Measurements from ENCODE around the gene FOXA1. TPM values are rescaled to one million over a fixed set of nuclear protein-coding genes. Genes with fewer than 3 reads are reported as not detected.

The FOXA1 gene
- total RNA-seq, 2 donors from 2014 or later: 186 to 656 TPM

GRCh38 chr14:37622231-37622923 lies 27.3 kb upstream of the FOXA1 start:
- no peaks in the 10 kb centered on the region for H3K36me3 ChIP-seq
- no peaks in the 10 kb centered on the region for H3K27me3 ChIP-seq (replicated peaks; ENCODE audit: insufficient read depth)
- H3K27ac ChIP-seq: peak overlapping the region; percentile 36 to 38
- no peaks in the 10 kb centered on the region for H3K4me1 ChIP-seq (replicated peaks)
- no peak overlapping the region for H3K4me3 ChIP-seq
- intact Hi-C loops (cut with DNase I): no loop called here
- TF ChIP-seq POLR2AphosphoS5 (IDR thresholded peaks at IDR 0.05) (no peak), CTCF (IDR thresholded peaks at IDR 0.05) (no peak), POLR2A (IDR thresholded peaks at IDR 0.05) (no peak)
- 54% methylated on average over 81 of the region's 81 CpGs for WGBS
- no peak for DNase-seq (ENCODE audit: low spot score)
- H3K9me3 ChIP-seq: no peaks in the 10 kb centered on the region

GRCh38 chr14:37620856-37621255 lies 25.8 kb upstream of the FOXA1 start:
- no peak for DNase-seq (ENCODE audit: low spot score)
- no peak for TF ChIP-seq POLR2A (IDR thresholded peaks at IDR 0.05)
- no peak for TF ChIP-seq POLR2AphosphoS5 (IDR thresholded peaks at IDR 0.05)
- no peak for TF ChIP-seq CTCF (IDR thresholded peaks at IDR 0.05)
- H3K9me3 ChIP-seq: no peaks in the 10 kb centered on the region
- intact Hi-C loops (cut with DNase I): no loop called here
- H3K27me3 ChIP-seq (replicated peaks; ENCODE audit: insufficient read depth): no peaks in the 10 kb centered on the region
- H3K36me3 ChIP-seq: no peaks in the 10 kb centered on the region
- H3K27ac ChIP-seq: peak overlapping the region in 1 of 2 donors; percentile 38
- no peak overlapping the region for H3K4me3 ChIP-seq
- H3K4me1 ChIP-seq (replicated peaks): no peaks in the 10 kb centered on the region

DNA sequence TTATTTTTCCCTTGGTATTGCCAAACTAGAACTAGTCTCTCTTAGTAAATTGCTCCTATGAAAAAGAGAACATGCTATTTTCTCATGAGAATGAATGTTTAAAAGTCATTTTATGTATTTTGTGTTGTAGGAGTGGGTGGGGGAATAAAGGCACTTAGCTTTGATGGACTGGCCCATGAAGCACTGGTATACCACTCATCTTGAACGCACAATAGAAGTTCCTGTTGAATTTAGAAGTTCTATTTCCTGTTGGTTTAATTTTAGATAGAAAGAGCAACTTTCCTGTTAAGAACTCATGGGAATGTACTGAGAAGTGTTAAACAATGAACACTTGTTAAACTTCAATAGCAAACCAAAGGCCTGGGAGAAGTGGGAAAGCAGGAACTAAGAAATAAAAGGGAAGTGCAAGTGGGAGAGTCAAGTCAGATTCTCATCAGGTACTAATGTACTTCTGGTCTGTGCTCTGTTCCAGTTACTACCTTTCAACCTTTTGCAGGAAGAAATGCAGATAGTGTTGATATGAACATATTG lies 23.5 kb upstream of the FOXA1 start:
- no peak overlapping the region for H3K27ac ChIP-seq
- H3K36me3 ChIP-seq: no peaks in the 10 kb centered on the region
- no peaks in the 10 kb centered on the region for H3K27me3 ChIP-seq (replicated peaks; ENCODE audit: insufficient read depth)
- DNase-seq (ENCODE audit: low spot score): no peak
- H3K4me3 ChIP-seq: no peak overlapping the region
- intact Hi-C loops (cut with DNase I): no loop called here
- 62% methylated on average over 1 of the region's 1 CpG for WGBS
- H3K4me1 ChIP-seq (replicated peaks): no peaks in the 10 kb centered on the region
- H3K9me3 ChIP-seq: no peaks in the 10 kb centered on the region
- TF ChIP-seq POLR2AphosphoS5 (IDR thresholded peaks at IDR 0.05): no peak
- TF ChIP-seq CTCF (IDR thresholded peaks at IDR 0.05): no peak
- TF ChIP-seq POLR2A (IDR thresholded peaks at IDR 0.05): no peak

- Histone ChIP-seq H3K9me3 (no peaks in the 10 kb centered on the region), H3K36me3 (no peaks in the 10 kb centered on the region), H3K4me1 (replicated peaks) (no peaks in the 10 kb centered on the region), H3K27me3 (replicated peaks; ENCODE audit: insufficient read depth) (no peaks in the 10 kb centered on the region), H3K4me3 (no peak overlapping the region), H3K27ac (no peak overlapping the region)
- TF ChIP-seq POLR2AphosphoS5 (IDR thresholded peaks at IDR 0.05): no peak
- no peak for TF ChIP-seq CTCF (IDR thresholded peaks at IDR 0.05)
- no peak for TF ChIP-seq POLR2A (IDR thresholded peaks at IDR 0.05)
- intact Hi-C loops (cut with DNase I): no loop called here
- WGBS: 100% methylated on average over 1 of the region's 1 CpG
- no peak for DNase-seq (ENCODE audit: low spot score)
Measured at GRCh38 chr14:37617864-37618365, 22.9 kb upstream of the FOXA1 start.

DNA sequence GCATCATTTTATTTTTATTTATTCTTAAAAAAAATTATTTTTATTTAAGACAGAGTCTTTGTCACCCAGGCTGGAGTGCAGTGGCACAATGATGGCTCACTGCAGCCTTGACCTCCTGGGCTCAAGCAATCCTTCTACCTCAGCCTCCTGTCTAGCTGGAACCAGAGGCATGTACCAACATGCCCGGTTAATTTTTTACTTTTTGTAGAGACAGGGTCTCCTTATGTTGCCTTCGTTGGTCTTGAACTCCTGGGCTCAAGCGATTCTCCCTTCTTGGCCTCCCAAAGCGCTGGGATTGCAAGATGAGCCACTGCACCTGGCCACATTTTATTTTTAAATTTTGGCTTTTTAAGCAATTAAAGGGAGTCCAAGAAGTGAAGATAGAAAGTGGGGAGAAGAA lies 21.8 kb upstream of the FOXA1 start:
- H3K4me1 ChIP-seq (replicated peaks): no peaks in the 10 kb centered on the region
- no peak for TF ChIP-seq CTCF (IDR thresholded peaks at IDR 0.05)
- intact Hi-C loops (cut with DNase I): no loop called here
- 95% methylated on average over 4 of the region's 4 CpGs for WGBS
- H3K36me3 ChIP-seq: no peaks in the 10 kb centered on the region
- no peaks in the 10 kb centered on the region for H3K9me3 ChIP-seq
- H3K27ac ChIP-seq: no peak overlapping the region
- H3K27me3 ChIP-seq (replicated peaks; ENCODE audit: insufficient read depth): no peaks in the 10 kb centered on the region
- DNase-seq (ENCODE audit: low spot score): no peak
- H3K4me3 ChIP-seq: no peak overlapping the region
